H1 (cell line): ENCODE measurements around the gene GALNTL6. TPM values are rescaled to one million over a fixed set of nuclear protein-coding genes. Genes with fewer than 3 reads are reported as not detected.

Experiments used
- CTCF ChIA-PET: fragments of 300-600 bp; sonication (Branson Sonifier 250); formaldehyde crosslinking; loops from one replicate; lab custom pipeline; 2021; ENCODE audit not compliant: partially characterized antibody; lab: Charles Lee
- POLR2A ChIA-PET: fragments of 300-600 bp; sonication (Branson Sonifier 250); formaldehyde crosslinking; loops from one replicate; lab custom pipeline; 2021; ENCODE audit warnings: inconsistent platforms; ENCODE audit not compliant: partially characterized antibody; lab: Charles Lee
- DNase-seq, 2 experiments: peaks; one replicate each; pipeline versions ENCODE4 v3.0.0 to v3.0.0-alpha.2; 2010 to 2022; ENCODE audit warnings: low spot score in 2 of 2, low read depth in 1 of 2, mixed read lengths in 1 of 2
- FAIRE-seq: peaks from 2 replicates; lab custom pipeline; 2011; peaks lifted over from hg19 to GRCh38; lab: Jason Lieb, UNC
- H2AFZ ChIP-seq: 2 replicates; pipeline ENCODE4 v1.8.1; 2012; ENCODE audit warnings: low read length, inconsistent platforms
- H2AK5ac ChIP-seq: 2 replicates; pipeline ENCODE4 v1.6.1; 2013; ENCODE audit warnings: low read depth, low read length
- H2BK120ac ChIP-seq: replicated peaks from 2 replicates; pipeline ENCODE3; 2013; ENCODE audit warnings: low read depth, low read length, inconsistent platforms
- H2BK12ac ChIP-seq: 2 replicates; pipeline ENCODE4 v1.6.1; 2013; ENCODE audit warnings: low read depth, low read length
- H2BK15ac ChIP-seq: 2 replicates; pipeline ENCODE4 v1.6.1; 2013; ENCODE audit warnings: low read length
- H2BK20ac ChIP-seq: 2 replicates; pipeline ENCODE4 v1.6.1; 2013; ENCODE audit warnings: low read length
- H2BK5ac ChIP-seq: 2 replicates; pipeline ENCODE4 v1.6.1; 2013; ENCODE audit warnings: low read depth, low read length
- H3K14ac ChIP-seq: 2 replicates; pipeline ENCODE4 v1.6.1; 2013; ENCODE audit warnings: inconsistent platforms; ENCODE audit not compliant: insufficient read length
- H3K18ac ChIP-seq: 2 replicates; pipeline ENCODE4 v1.6.1; 2013; ENCODE audit warnings: low read length; ENCODE audit errors: extremely low read depth
- H3K23ac ChIP-seq: 2 replicates; pipeline ENCODE4 v1.6.1; 2013; ENCODE audit warnings: inconsistent platforms; ENCODE audit not compliant: insufficient read length
- H3K23me2 ChIP-seq: 2 replicates; pipeline ENCODE4 v1.6.1; 2013; ENCODE audit warnings: low read depth, low read length
- H3K27ac ChIP-seq: 2 replicates; pipeline ENCODE4 v1.6.1; 2011; ENCODE audit warnings: low read depth, low read length, inconsistent platforms
- H3K27me3 ChIP-seq, 4 experiments: replicated peaks in 1 of 4; 1 replicate in 1 of 4; 2 replicates in 3 of 4; pipeline versions ENCODE4 v1.6.1 to v1.8.1; 2011 to 2013; ENCODE audit warnings: low read length in 3 of 4, mild to moderate bottlenecking in 3 of 4, inconsistent platforms in 2 of 4, mixed read lengths in 2 of 4, moderate library complexity in 1 of 4; ENCODE audit not compliant: control insufficient read depth in 3 of 4, insufficient read depth in 3 of 4; ENCODE audit errors: extremely low read depth in 1 of 4
- H3K36me3 ChIP-seq, 4 experiments: 2 replicates each; pipeline versions ENCODE4 v1.6.1 to v1.8.1; 2011 to 2013; ENCODE audit warnings: mild to moderate bottlenecking in 4 of 4, low read length in 3 of 4, moderate library complexity in 2 of 4, control low read depth in 1 of 4, inconsistent platforms in 1 of 4; ENCODE audit not compliant: insufficient read depth in 4 of 4, control insufficient read depth in 2 of 4
- H3K4ac ChIP-seq: replicated peaks from 2 replicates; pipeline ENCODE3; 2013; ENCODE audit warnings: low read length, low read depth, mixed read lengths, inconsistent platforms; ENCODE audit not compliant: insufficient read length
- H3K4me1 ChIP-seq, 4 experiments: replicated peaks in 1 of 4; 1 replicate in 1 of 4; 2 replicates in 3 of 4; pipeline versions ENCODE4 v1.6.1 to v1.8.1; 2011 to 2013; ENCODE audit warnings: low read length in 3 of 4, inconsistent platforms in 2 of 4, mixed read lengths in 1 of 4; ENCODE audit not compliant: insufficient read depth in 4 of 4, control insufficient read depth in 3 of 4
- H3K4me2 ChIP-seq, 2 experiments: 2 replicates each; pipeline versions ENCODE4 v1.6.1 to v1.8.1; 2011 to 2013; ENCODE audit warnings: low read depth in 2 of 2, low read length in 2 of 2, control low read depth in 1 of 2, inconsistent platforms in 1 of 2, mild to moderate bottlenecking in 1 of 2; ENCODE audit not compliant: insufficient read depth in 1 of 2
- H3K4me3 ChIP-seq, 4 experiments: fragments of 200-600, 300-600 bp in 1 of 4; sonication (generic), shearing (Covaris generic), sonication (Bioruptor Twin) in 1 of 4; 2 replicates each; pipeline versions ENCODE4 v1.5.1 to v1.8.1; 2011 to 2016; ENCODE audit warnings: low read length in 4 of 4, low read depth in 3 of 4, control low read depth in 2 of 4, inconsistent platforms in 2 of 4, mild to moderate bottlenecking in 2 of 4, mixed read lengths in 1 of 4, moderate library complexity in 1 of 4; ENCODE audit not compliant: insufficient read depth in 2 of 4; ENCODE audit errors: extremely low read depth in 1 of 4
- H3K56ac ChIP-seq: replicated peaks from 2 replicates; pipeline ENCODE3; 2013; ENCODE audit warnings: low read depth, mild to moderate bottlenecking, mixed read lengths, low read length, inconsistent platforms; ENCODE audit not compliant: insufficient read length
- H3K79me1 ChIP-seq: 2 replicates; pipeline ENCODE4 v1.6.1; 2013; ENCODE audit warnings: low read depth, low read length, control low read depth
- H3K79me2 ChIP-seq, 2 experiments: 2 replicates each; pipeline versions ENCODE4 v1.6.1 to v1.8.1; 2012 to 2013; ENCODE audit warnings: low read length in 2 of 2, mild to moderate bottlenecking in 2 of 2, inconsistent platforms in 1 of 2; ENCODE audit not compliant: insufficient read depth in 2 of 2, control insufficient read depth in 1 of 2
- H3K9ac ChIP-seq, 4 experiments: replicated peaks in 1 of 4; 1 replicate in 1 of 4; 2 replicates in 3 of 4; pipeline versions ENCODE4 v1.6.1 to v1.8.1; 2011 to 2013; ENCODE audit warnings: low read depth in 3 of 4, low read length in 3 of 4, control low read depth in 2 of 4, mild to moderate bottlenecking in 2 of 4, moderate library complexity in 2 of 4, inconsistent platforms in 1 of 4; ENCODE audit errors: extremely low read depth in 1 of 4
- H3K9me3 ChIP-seq, 2 experiments: 2 replicates each; pipeline versions ENCODE4 v1.6.1 to v1.8.1; 2012 to 2013; ENCODE audit warnings: mild to moderate bottlenecking in 2 of 2, moderate library complexity in 2 of 2, control low read depth in 1 of 2, inconsistent platforms in 1 of 2, low read depth in 1 of 2, low read length in 1 of 2, mixed read lengths in 1 of 2; ENCODE audit not compliant: insufficient read depth in 2 of 2
- H4K20me1 ChIP-seq, 2 experiments: replicated peaks in 1 of 2; 2 replicates each; pipeline versions ENCODE3 to v1.8.1; 2011 to 2013; ENCODE audit warnings: inconsistent platforms in 2 of 2, low read length in 2 of 2, mild to moderate bottlenecking in 1 of 2; ENCODE audit not compliant: insufficient read depth in 2 of 2, control insufficient read depth in 1 of 2
- H4K5ac ChIP-seq: 2 replicates; pipeline ENCODE4 v1.6.1; 2013; ENCODE audit warnings: low read length, low read depth, mixed read lengths, inconsistent platforms; ENCODE audit not compliant: insufficient read length
- H4K8ac ChIP-seq: 2 replicates; pipeline ENCODE4 v1.8.0; 2013; ENCODE audit warnings: mild to moderate bottlenecking, moderate library complexity, low read length, inconsistent platforms; ENCODE audit not compliant: insufficient read depth; ENCODE audit errors: extremely low read depth
- H4K91ac ChIP-seq: replicated peaks from 2 replicates; pipeline ENCODE3; 2013; ENCODE audit warnings: low read length, mixed read lengths, inconsistent platforms; ENCODE audit not compliant: insufficient read length
- CHD1 ChIP-seq: IDR thresholded peaks from 2 replicates; pipeline ENCODE4 v1.6.1; 2012; ENCODE audit warnings: low read depth, low read length, improper control_type of control experiment
- CTBP2 ChIP-seq: IDR thresholded peaks from 2 replicates; pipeline ENCODE4 v1.7.0; 2011; ENCODE audit warnings: borderline replicate concordance, mild to moderate bottlenecking, moderate library complexity, mixed read lengths, low read length; ENCODE audit not compliant: insufficient read depth, insufficient read length
- E2F6 ChIP-seq: IDR thresholded peaks from 2 replicates; pipeline ENCODE4 v1.6.1; 2012; ENCODE audit warnings: inconsistent platforms
- EGR1 ChIP-seq: IDR thresholded peaks from 2 replicates; pipeline ENCODE4 v1.6.1; 2011; ENCODE audit warnings: low read depth, low read length, borderline replicate concordance
- EP300 ChIP-seq, 2 experiments: IDR thresholded peaks; 1 replicate in 1 of 2; 2 replicates in 1 of 2; pipeline ENCODE4 v1.6.1; 2011 to 2012; ENCODE audit warnings: low read depth in 2 of 2, low read length in 2 of 2, mild to moderate bottlenecking in 2 of 2, borderline replicate concordance in 1 of 2, inconsistent platforms in 1 of 2, moderate library complexity in 1 of 2
- GTF2F1 ChIP-seq: IDR thresholded peaks from 2 replicates; pipeline ENCODE4 v1.6.1; 2012; ENCODE audit warnings: low read depth, low read length, improper control_type of control experiment, borderline replicate concordance
- MAX ChIP-seq: IDR thresholded peaks from 2 replicates; pipeline ENCODE4 v1.6.1; 2012; ENCODE audit warnings: inconsistent platforms
- POLR2AphosphoS5 ChIP-seq: IDR thresholded peaks from 2 replicates; pipeline ENCODE4 v1.6.1; 2011; ENCODE audit warnings: low read depth, low read length
- RFX5 ChIP-seq: IDR thresholded peaks from 2 replicates; pipeline ENCODE4 v1.6.1; 2011; ENCODE audit warnings: low read depth, low read length, improper control_type of control experiment, borderline replicate concordance
- SAP30 ChIP-seq: fragments of 300-600 bp; sonication (generic); IDR thresholded peaks from 2 replicates; pipeline ENCODE4 v1.7.1; 2012; ENCODE audit warnings: low read length, moderate library complexity, mild to moderate bottlenecking, inconsistent platforms; ENCODE audit not compliant: insufficient read depth, insufficient replicate concordance
- SIN3A ChIP-seq, 2 experiments: IDR thresholded peaks in 1 of 2; conservative IDR thresholded peaks in 1 of 2; 2 replicates each; pipeline ENCODE4 v1.6.1; 2011 to 2012; ENCODE audit warnings: low read length in 2 of 2, improper control_type of control experiment in 1 of 2, low read depth in 1 of 2, mild to moderate bottlenecking in 1 of 2
- SRF ChIP-seq: IDR thresholded peaks from 2 replicates; pipeline ENCODE4 v1.6.1; 2011; ENCODE audit warnings: mild to moderate bottlenecking, low read depth, low read length, moderate library complexity
- TAF1 ChIP-seq: IDR thresholded peaks from 2 replicates; pipeline ENCODE4 v1.6.1; 2011; ENCODE audit warnings: mild to moderate bottlenecking, low read depth, low read length
- WGBS, 2 experiments: shearing (Covaris generic) in 1 of 2; methylation state at CpG; one replicate each; pipeline versions ENCODE4 v1.1.6 to v1.1.7; 2013 to 2015; ENCODE audit warnings: low lambda C conversion rate in 2 of 2, mixed read lengths in 2 of 2, inconsistent platforms in 1 of 2, low coverage in 1 of 2, missing lambda C conversion rate in 1 of 2; ENCODE audit not compliant: insufficient replicate concordance in 2 of 2, insufficient coverage in 1 of 2, insufficient read length in 1 of 2; ENCODE audit errors: extremely low coverage in 1 of 2, missing lambda C conversion rate in 1 of 2; 5-methylcytosine and 5-hydroxymethylcytosine counted together
- polyA plus RNA-seq, 7 experiments: library from polyadenylated mRNA; depleted of rRNA in 3 of 7; stranded (reverse) in 5 of 7; unstranded in 2 of 7; fragments of >200 nt in 5 of 7; fragments of 200-250 nt in 2 of 7; gene quantifications; 1 replicate in 5 of 7; 2 replicates in 1 of 7; 4 replicates in 1 of 7; pipeline versions ENCODE4 v1.2.1 to v1.2.3, GENCODE V29; 2011 to 2013; ENCODE audit warnings: missing spikeins in 2 of 7, mixed read lengths in 2 of 7
- total RNA-seq: library from RNA; stranded (reverse); fragmentation: NEBNext Ultra II Directional; extraction: Animal tissue kit (Norgen Biotek cat#: 25700); gene quantifications from 2 replicates; pipeline ENCODE4 v1.2.1, GENCODE V29; 2021

The GALNTL6 gene
- total and polyA plus RNA-seq, 2 of the 8 experiments (the other 6 are each of a cell fraction or from before 2014, with no cell fraction given) = 0.03 to 0.32 TPM

- H3K14ac ChIP-seq = no peak overlapping the region
- H3K79me1 ChIP-seq = no peaks in the 10 kb centered on the region
- no peak overlapping the region for H2BK15ac ChIP-seq
- 0 out of 2 replicates have a peak overlapping the region, but pooled peaks have one; percentile 23 for H2BK12ac ChIP-seq
- H4K5ac ChIP-seq = no peak overlapping the region
- CTCF ChIA-PET = no interaction called here
- H3K18ac ChIP-seq = peak overlapping the region; percentile 81; the same call in 1 of the 2 replicates
- H3K4ac ChIP-seq = no peak overlapping the region
- H2BK120ac ChIP-seq = no peak overlapping the region
- peaks cover 19% of the 10 kb centered on the region for H3K23me2 ChIP-seq
- H3K4me1 ChIP-seq = peaks cover 2 to 10% (median 4%) of the 10 kb centered on the region in 4 experiments; a peak in 6 of 7 replicates
- H3K27ac ChIP-seq = no peak overlapping the region
- H3K79me2 ChIP-seq = no peaks in the 10 kb centered on the region
- H2AFZ ChIP-seq = peak overlapping the region; percentile 89
- peaks cover 15 to 40% (median 34%) of the 10 kb centered on the region in 4 experiments for H3K27me3 ChIP-seq
- peak overlapping the region; percentile 38 to 66 (median 60) for H3K4me3 ChIP-seq
- no peak overlapping the region for H2BK20ac ChIP-seq
- no peak for FAIRE-seq
- no peak overlapping the region for H2BK5ac ChIP-seq
- H4K8ac ChIP-seq = no peak overlapping the region
- WGBS, 2 experiments = 12% methylated on average over 12 of the region's 12 CpGs; no CpG with 5 or more reads in 1 of the 2 experiments
- no peak overlapping the region for H4K91ac ChIP-seq
- no peak overlapping the region for H2AK5ac ChIP-seq
- H3K56ac ChIP-seq = no peak overlapping the region
- H3K9ac ChIP-seq = no peak overlapping the region; a peak in 1 of 7 replicates
- peak overlapping the region; percentile 94 to 99 for H3K4me2 ChIP-seq
- POLR2A ChIA-PET = no interaction called here
- H3K9me3 ChIP-seq = no peaks in the 10 kb centered on the region
- no peak overlapping the region for H3K23ac ChIP-seq
- DNase-seq = no peak
- H4K20me1 ChIP-seq = no peaks in the 10 kb centered on the region
- H3K36me3 ChIP-seq = no peaks in the 10 kb centered on the region
- TF ChIP-seq EP300 (IDR thresholded peaks at IDR 0.05; ENCODE audit: borderline replicate concordance in 1 of 2, low read depth in 2 of 2, low read length in 2 of 2) (no peak), TAF1 (no peak), SRF (no peak), MAX (no peak), RFX5 (no peak), EGR1 (no peak), CTBP2 (no peak), SAP30 (no peak), E2F6 (no peak), CHD1 (no peak), SIN3A (conservative IDR thresholded peaks at IDR 0.05 in 1 of 2, IDR thresholded peaks at IDR 0.05 in 1 of 2; ENCODE audit: low read depth in 1 of 2, low read length in 2 of 2) (no peak), GTF2F1 (no peak), POLR2AphosphoS5 (no peak)
Observed at GRCh38 chr4:171812333-171812664, 905 bp upstream of the GALNTL6 start.
